OCI-LY1 (cell line): Measurements from ENCODE around the gene CNN3.

ENCODE experiments used
- EZH2 ChIP-seq: fragments of 200-600 bp; sonication (generic), shearing (Covaris generic); IDR thresholded peaks from 2 replicates; pipeline ENCODE4 v1.8.0; 2017; ENCODE audit warnings: borderline replicate concordance, mixed run types, mild to moderate bottlenecking, antibody characterized with exemption, low read length, moderate library complexity, mixed read lengths
- TF ChIP-seq, protein P1 (sequence below): fragments of 200-600 bp; sonication (generic), shearing (Covaris generic); IDR thresholded peaks from 2 replicates; pipeline ENCODE4 v1.5.1; 2017; ENCODE audit warnings: mild to moderate bottlenecking, antibody characterized with exemption, low read length, moderate library complexity, mixed read lengths

DNA sequence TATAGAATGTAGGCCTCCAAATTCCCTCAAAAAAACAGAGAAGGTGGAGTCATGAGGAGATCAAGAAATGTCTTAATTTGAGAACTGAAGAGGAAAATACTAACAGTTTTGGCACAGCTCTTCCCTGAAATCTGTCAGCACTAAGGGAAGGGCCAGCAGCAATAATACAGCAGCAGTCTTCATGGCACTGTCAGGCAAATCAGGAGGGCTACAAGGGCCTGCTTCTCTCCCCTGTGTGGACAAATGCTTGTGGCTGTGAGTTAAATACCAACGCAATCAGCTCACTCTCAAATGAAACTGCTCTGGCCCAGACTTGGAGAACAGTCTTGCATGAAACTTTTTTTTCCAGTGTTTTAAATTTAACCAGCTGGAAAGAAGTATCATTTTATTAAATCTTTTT lies 20.5 kb upstream of the CNN3 start:
- TF ChIP-seq, protein P1, sequence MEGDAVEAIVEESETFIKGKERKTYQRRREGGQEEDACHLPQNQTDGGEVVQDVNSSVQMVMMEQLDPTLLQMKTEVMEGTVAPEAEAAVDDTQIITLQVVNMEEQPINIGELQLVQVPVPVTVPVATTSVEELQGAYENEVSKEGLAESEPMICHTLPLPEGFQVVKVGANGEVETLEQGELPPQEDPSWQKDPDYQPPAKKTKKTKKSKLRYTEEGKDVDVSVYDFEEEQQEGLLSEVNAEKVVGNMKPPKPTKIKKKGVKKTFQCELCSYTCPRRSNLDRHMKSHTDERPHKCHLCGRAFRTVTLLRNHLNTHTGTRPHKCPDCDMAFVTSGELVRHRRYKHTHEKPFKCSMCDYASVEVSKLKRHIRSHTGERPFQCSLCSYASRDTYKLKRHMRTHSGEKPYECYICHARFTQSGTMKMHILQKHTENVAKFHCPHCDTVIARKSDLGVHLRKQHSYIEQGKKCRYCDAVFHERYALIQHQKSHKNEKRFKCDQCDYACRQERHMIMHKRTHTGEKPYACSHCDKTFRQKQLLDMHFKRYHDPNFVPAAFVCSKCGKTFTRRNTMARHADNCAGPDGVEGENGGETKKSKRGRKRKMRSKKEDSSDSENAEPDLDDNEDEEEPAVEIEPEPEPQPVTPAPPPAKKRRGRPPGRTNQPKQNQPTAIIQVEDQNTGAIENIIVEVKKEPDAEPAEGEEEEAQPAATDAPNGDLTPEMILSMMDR, result no peak
- no peak for TF ChIP-seq EZH2
